ENCODE measurements around the gene AKAIN1. TPM values are rescaled to one million over a fixed set of nuclear protein-coding genes. Genes with fewer than 3 reads are reported as not detected.

AKAIN1 gene
- total RNA-seq, 4 donors from 2014 or later: not detected

GRCh38 chr18:5097116-5097703 is 99.8 kb downstream of the AKAIN1 start:
- no peaks in the 10 kb centered on the region for H3K27me3 ChIP-seq
- H3K9me3 ChIP-seq: no peaks in the 10 kb centered on the region
- no peak for DNase-seq (ENCODE audit: low spot score in 2 of 2)
- H3K4me3 ChIP-seq: no peak overlapping the region
- H3K36me3 ChIP-seq: no peaks in the 10 kb centered on the region
- no peaks in the 10 kb centered on the region for H3K4me1 ChIP-seq
- 30% methylated on average over 4 of the region's 4 CpGs for WGBS
- no peak overlapping the region for H3K27ac ChIP-seq
- TF ChIP-seq, protein P1, sequence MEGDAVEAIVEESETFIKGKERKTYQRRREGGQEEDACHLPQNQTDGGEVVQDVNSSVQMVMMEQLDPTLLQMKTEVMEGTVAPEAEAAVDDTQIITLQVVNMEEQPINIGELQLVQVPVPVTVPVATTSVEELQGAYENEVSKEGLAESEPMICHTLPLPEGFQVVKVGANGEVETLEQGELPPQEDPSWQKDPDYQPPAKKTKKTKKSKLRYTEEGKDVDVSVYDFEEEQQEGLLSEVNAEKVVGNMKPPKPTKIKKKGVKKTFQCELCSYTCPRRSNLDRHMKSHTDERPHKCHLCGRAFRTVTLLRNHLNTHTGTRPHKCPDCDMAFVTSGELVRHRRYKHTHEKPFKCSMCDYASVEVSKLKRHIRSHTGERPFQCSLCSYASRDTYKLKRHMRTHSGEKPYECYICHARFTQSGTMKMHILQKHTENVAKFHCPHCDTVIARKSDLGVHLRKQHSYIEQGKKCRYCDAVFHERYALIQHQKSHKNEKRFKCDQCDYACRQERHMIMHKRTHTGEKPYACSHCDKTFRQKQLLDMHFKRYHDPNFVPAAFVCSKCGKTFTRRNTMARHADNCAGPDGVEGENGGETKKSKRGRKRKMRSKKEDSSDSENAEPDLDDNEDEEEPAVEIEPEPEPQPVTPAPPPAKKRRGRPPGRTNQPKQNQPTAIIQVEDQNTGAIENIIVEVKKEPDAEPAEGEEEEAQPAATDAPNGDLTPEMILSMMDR (IDR thresholded peaks at IDR 0.05): no peak
- TF ChIP-seq EP300 (IDR thresholded peaks at IDR 0.05): no peak
- no peak for TF ChIP-seq POLR2A (IDR thresholded peaks at IDR 0.05)
- TF ChIP-seq POLR2AphosphoS5 (IDR thresholded peaks at IDR 0.05): no peak

DNA sequence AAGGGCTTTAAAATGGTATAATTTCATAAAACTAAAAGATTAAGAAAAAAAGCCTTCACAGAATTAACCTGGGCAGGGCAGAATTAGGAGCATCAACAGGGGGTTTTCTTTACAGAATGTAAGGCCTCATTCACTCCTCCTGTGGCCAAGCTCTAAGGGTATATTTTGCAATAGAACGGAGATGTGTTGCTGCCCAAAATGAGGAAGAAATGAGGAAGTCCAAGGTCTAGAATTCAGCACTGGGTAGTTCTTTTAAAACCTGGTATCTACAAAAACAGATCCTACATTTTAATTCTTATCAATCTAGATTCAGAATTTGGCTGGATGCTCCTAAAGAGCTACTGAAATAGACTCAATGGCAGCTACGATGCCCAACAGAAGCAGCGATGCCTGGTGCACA is 101.8 kb downstream of the AKAIN1 start:
- no peaks in the 10 kb centered on the region for H3K36me3 ChIP-seq
- H3K4me1 ChIP-seq: no peaks in the 10 kb centered on the region
- H3K9me3 ChIP-seq: no peaks in the 10 kb centered on the region
- no peak for DNase-seq (ENCODE audit: low spot score in 2 of 2)
- H3K27me3 ChIP-seq: no peaks in the 10 kb centered on the region
- no peak overlapping the region for H3K27ac ChIP-seq
- 90% methylated on average over 3 of the region's 3 CpGs for WGBS
- TF ChIP-seq, protein P1 (IDR thresholded peaks at IDR 0.05): no peak
- no peak overlapping the region for H3K4me3 ChIP-seq

GRCh38 chr18:5093902-5094301 is 103.2 kb downstream of the AKAIN1 start:
- no peak overlapping the region for H3K27ac ChIP-seq
- no peak for DNase-seq (ENCODE audit: low spot score in 2 of 2)
- H3K36me3 ChIP-seq: no peaks in the 10 kb centered on the region
- H3K27me3 ChIP-seq: no peaks in the 10 kb centered on the region
- H3K4me1 ChIP-seq: no peaks in the 10 kb centered on the region
- no peak overlapping the region for H3K4me3 ChIP-seq
- no peaks in the 10 kb centered on the region for H3K9me3 ChIP-seq
- WGBS: 68% methylated on average over 2 of the region's 2 CpGs
- TF ChIP-seq POLR2AphosphoS5 (IDR thresholded peaks at IDR 0.05) (no peak), POLR2A (IDR thresholded peaks at IDR 0.05) (no peak)

Other genes with a start within 250 kb of the AKAIN1 start
- gene ZBTB14, start 98.5 kb upstream of the AKAIN1 start, total RNA-seq: 10 to 100 TPM; 11.0 to 19.8 (median 16.4) TPM